SHP77 (cell line): ENCODE measurements around the gene SCNN1B.
"Not testable (repeated sequence)": the region's sequence is repeated elsewhere in the genome, so short reads cannot be mapped to it uniquely, and the experiment has no call there.

Source experiments
- DNase-seq, 2 experiments: peaks; one replicate each; lab custom pipeline; 2025; lab: John Stamatoyannopoulos, UW

Gene SCNN1B

DNA sequence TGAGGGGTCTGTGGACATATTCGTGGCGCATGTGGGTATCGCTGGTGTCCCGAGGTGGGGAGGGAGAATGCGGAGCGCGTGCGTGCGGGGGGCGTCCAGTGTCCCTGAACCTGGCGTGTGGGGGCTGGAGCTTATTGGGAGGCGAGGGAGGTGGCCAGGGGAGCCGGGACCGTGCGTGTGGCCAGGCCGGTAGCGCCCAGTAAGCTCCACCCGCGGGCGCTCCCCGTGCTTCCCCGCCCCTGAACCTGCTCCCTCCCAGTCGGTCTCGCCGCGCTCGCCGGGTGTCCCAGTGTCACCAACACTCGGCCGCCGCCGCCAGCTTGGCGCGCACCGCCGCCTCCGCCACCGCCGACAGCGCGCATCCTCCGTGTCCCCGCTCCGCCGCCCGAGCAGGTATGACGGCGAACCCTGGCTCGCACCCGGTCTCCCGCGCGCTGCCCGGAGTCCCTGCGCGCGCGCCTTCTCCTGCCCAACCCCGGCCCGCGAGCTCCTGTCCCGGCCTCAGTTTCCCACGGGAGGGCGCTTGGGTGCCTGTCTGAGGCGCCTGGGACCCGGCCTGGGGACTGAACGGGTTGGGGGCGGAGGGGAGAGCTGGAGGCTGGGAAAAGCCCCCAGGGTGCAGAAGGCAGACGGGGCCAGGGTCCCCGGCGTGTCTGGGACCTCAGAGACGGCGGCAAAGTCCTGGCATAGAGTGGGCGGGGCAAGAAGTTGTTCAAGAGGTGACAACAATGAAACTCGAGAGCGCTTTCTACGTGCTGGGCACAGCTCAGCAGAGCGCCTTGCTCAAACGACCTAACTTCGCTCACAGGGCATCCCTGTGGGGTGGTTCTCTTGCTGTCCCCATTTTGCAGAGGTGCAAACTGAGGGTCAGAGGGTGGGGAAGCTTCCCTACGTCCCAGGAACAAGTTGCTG lies at the start of gene SCNN1B:
TSS of gene SCNN1B (plus strand) at position 258 of the 912 bp plus-strand sequence. CDS start 46,298 bp downstream, outside the sequence.
- no peak for DNase-seq

DNA sequence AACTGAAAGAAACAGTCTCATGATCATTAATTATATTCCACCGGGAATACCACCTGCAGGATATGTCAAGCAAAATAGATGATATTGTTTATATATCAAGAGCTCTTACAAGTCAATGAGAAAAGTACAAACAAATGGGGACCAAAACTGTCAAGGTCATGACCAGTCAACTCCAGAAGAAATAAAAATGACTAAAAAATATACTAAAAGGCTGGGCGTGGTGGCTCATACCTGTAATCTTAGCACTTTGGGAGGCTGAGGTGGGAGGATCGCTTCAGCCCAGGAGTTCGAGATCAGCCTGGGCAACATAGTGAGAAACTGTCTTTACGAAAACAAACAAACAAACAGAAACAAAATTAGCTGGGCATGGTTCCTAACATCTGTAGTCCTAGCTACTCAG lies 49.8 kb upstream of the SCNN1B start:
- DNase-seq: no peak

DNA sequence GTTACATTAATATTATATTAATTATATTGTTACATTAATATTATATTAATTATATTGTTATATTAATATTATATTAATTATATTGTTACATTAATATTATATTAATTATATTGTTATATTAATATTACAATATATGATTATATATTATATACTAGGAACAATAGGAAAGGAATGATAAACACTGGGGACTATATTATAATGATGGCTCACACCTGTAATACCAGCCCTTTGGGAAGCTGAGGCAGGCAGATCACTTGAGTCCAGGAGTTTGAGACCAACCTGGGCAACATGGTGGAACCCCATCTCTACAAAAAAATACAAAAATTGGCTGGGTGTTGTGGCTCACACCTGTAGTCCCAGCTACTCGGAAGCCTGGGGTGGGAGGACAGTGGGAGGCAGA lies 48.5 kb upstream of the SCNN1B start:
- DNase-seq: not testable (repeated sequence)

GRCh38 chr16:23254338-23254737 lies 47.8 kb upstream of the SCNN1B start:
- DNase-seq: no peak

- no peak for DNase-seq
Measured at GRCh38 chr16:23255000-23255399, 47.1 kb upstream of the SCNN1B start.

DNA sequence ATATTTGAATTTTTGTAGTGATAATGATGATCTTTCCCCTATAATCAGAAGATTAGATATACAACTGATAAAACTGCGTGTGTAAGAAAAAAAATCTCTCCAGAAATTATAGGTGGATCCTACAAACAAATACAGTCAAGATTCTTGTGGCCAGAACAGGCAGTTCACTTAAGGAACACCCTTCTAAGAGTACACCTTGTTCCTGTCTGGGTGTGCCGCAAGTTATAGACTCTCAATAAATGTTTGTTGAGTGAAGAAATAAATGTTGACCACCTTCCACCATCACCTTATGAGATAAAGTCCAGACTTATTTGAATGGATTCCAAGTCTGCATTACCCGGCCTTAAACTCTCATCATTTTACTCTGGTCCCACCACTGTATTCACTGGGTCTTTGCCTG lies 45.7 kb upstream of the SCNN1B start:
- no peak for DNase-seq

DNA sequence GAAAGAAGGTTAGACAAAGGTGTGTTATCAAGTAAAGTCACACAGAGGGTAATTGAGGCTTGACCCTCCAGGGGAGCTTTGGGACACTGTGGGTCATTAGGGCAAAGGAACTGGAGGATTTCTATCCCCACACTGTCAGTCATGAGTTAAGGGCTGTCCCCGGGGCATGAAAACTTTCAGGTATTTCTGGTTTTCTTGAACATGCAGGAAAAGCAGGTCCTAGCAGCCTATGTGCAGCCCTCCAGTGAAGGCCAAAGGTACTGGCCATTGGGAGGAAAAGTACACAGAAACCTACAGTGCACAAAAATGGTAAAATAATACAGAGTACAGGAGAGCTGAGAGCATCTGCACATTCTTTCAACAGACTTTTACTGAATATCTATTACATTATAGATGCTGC lies 44.4 kb upstream of the SCNN1B start:
- DNase-seq: no peak

- DNase-seq: no peak
Measured at GRCh38 chr16:23258919-23259237, 43.2 kb upstream of the SCNN1B start.

GRCh38 chr16:23267647-23268046 lies 34.5 kb upstream of the SCNN1B start:
- no peak for DNase-seq

GRCh38 chr16:23268561-23268960 lies 33.5 kb upstream of the SCNN1B start:
- DNase-seq: no peak

GRCh38 chr16:23269248-23269953 lies 32.7 kb upstream of the SCNN1B start:
- DNase-seq: no peak

DNA sequence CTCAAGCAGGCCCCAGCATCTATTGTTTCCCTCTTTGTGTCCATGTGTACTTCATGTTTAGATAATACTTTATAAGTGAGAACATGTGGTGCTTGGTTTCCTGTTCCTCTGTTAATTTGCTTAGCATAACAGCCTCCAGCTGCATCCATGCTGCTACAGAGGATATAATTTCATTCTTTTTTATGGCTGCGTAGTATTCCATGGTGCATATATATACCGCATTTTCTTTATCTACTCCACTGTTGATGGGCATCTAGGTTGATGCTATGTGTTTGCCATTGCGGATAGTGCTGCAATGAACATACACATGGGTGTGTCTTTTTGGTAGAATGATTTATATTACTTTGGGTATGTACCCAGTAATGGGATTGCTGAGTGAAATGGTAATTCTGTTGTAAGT lies 31.4 kb upstream of the SCNN1B start:
- no peak for DNase-seq

GRCh38 chr16:23274968-23275367 lies 27.1 kb upstream of the SCNN1B start:
- no peak for DNase-seq

DNA sequence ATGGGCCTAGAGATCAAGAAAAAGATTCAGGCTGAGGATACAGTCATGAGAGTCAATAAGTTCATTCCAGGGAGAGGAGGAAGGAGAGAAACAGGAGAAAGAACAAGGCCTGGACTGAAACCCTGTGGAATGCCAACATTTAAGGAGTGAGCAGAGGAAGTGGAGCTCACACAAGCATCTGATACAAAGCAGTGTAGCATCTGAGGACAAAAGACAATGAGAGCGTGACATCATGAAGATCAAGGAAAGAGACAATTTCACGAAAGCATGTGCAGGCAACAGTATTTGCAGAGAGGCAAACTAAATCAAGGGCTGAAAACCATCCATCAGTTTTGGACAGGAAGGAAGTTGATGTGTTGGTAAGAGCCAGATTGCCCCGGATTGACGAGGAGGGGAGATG lies 25.3 kb upstream of the SCNN1B start:
- DNase-seq: no peak

DNA sequence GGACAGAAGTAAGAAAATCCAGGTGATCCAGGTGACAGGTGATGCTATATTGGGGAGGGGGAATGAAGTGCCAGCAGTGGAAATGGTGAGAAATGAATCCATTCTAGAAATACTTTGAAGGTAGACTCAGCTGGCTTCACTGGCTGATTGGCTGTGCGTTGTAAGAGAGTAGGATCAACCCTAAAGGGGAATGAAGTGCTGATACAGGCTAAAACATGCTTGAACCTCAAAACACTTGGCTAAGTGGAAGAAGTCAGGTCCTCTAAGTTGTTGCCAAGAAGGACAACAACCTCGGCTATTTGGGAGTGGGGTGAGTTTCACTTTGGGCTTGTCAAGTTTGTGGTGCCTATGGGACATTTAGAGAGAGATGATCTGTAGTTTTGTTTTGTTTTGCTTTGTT lies 24.1 kb upstream of the SCNN1B start:
- no peak for DNase-seq

GRCh38 chr16:23279721-23280153 lies 22.4 kb upstream of the SCNN1B start:
- peak in 1 of 2 experiments; percentile 27 for DNase-seq

DNA sequence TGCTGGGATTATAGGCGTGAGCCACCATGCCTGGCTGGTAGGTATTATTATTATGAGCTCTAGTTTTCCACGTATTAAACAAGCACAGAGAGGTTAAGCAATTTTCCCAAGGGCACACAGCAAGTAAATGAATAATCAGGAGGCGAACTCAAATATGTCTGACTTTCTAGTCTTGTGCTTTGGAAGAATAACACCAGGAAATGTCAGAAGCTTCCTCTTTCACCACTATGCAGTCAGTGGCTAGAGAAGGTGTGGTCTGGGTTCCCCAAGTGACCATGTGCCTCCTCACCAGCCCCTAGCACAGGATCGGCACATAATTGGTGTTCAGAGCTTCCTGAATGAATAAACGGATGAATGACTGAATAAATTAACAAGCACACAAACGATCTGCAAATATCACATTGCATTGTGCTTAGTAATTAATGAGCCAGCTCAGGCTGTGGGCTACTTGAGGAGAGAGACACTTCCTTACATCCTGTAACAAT lies 21.6 kb upstream of the SCNN1B start:
- DNase-seq: no peak

GRCh38 chr16:23282568-23282967 lies 19.5 kb upstream of the SCNN1B start:
- DNase-seq: no peak

DNA sequence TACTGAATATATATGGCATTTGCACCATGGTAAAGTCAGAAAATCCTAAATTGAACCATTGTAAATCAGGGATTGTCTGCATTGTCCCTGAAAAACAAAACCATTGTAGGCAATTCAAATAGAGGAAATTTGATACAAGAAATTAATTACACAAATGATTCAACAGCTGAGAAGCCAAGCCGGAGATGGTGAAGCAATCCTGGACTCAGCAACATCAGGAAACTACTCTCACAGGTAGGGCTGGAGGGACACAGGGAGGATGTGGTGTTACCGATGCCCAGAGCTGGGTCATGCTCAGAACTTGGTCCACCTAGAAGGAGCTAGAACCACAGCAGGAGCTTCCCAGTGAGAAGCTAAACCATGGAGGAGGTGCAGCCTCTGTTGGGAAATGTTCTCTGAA lies 18.5 kb upstream of the SCNN1B start:
- DNase-seq: no peak

DNA sequence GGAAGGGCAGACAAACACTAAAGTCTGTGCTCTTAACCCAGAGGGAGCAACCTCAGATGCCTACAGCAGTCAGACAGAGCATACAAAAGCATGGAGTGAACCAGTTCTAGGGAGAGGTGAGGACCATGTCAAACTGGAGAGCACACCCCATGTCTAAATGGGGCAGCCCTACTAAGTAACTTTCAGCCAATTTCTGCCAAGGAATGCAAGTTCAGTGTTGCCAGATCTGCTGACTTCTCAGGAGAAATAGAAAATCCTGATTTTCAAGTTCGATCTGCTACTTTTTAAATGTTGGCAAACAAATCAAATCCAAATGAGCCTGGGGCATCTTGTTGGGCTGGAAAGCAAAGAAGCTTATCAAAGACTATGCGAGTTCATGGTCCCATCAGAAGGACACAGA lies 17.5 kb upstream of the SCNN1B start:
- DNase-seq: no peak

DNA sequence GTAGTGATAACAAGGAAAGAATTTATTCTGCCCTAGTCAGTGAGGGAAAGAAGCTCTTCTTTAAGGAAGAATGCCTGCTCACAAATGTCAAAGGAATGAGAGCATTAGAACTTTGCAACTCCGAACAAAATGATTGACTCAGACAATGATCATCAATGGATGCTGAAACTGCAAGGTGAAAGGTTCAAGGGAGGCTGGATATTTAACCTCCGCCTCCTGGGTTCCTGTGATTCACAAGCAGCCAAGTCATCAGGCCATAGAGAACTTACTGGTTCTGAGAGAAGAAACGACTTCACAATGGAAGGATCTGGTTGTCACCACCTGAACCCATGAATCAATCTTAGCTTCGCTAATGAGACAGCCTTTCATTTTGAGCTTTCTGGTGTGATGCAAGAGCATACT lies 16.0 kb upstream of the SCNN1B start:
- no peak for DNase-seq

DNA sequence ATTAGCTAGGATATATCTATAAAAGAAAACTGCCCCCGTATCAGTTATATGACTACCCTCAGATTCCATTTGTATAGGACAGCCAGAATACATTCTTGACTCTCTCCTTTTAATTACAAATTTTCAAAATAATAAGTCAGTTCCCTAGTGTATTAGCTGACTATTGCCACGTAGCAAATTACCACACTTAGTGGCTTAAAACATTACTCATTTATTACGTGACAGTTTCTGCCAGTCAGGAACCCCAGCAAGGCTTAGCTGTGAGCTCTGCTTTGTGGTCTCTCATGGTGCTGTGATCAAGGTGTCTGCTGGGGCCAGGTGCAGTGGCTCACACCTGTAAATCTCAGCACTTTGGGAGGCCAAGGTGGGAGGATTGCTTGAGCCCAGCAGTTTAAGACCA lies 13.9 kb upstream of the SCNN1B start:
- no peak for DNase-seq
